ENCODE data around the gene APPL2.

The APPL2 gene, protein sequence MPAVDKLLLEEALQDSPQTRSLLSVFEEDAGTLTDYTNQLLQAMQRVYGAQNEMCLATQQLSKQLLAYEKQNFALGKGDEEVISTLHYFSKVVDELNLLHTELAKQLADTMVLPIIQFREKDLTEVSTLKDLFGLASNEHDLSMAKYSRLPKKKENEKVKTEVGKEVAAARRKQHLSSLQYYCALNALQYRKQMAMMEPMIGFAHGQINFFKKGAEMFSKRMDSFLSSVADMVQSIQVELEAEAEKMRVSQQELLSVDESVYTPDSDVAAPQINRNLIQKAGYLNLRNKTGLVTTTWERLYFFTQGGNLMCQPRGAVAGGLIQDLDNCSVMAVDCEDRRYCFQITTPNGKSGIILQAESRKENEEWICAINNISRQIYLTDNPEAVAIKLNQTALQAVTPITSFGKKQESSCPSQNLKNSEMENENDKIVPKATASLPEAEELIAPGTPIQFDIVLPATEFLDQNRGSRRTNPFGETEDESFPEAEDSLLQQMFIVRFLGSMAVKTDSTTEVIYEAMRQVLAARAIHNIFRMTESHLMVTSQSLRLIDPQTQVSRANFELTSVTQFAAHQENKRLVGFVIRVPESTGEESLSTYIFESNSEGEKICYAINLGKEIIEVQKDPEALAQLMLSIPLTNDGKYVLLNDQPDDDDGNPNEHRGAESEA

DNA sequence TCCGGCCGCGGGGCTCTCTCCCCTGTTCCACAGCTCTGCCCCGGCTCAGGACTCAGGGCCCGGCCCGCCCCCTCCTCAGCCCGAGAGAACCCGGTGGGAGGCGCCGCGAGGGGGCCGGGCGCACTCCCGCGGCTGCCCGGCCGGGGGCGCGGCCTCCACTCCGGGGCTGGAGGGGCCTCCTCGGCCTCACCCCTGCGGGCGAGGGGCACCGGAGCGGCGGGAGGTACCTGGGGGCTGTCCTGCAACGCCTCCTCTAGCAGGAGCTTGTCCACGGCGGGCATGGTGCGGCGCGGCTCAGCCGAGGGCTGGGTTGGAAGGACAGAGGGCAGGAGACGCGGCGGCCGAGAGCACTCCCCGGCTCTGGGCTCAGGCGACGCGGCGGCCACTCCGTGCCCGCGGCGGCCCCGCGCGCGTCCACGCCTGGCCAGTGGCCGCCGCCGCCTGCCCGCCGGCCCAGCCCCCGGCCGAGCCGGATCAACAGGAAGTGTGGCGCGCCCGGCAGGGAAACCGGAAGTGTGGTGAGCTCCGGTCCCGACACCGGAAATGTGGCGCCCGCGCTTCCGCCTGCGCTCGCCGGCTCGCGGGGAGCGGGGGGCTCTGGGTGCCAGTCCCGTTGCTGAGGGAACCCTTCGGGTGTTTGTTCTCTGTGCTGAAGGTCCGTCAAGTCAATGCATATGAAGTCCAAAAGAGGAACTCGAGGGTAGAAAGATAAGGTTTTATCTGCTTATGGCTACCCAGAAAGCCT lies at the start of gene APPL2:
Gene APPL2, minus strand, starts transcription at position 443 of the 745 bp plus-strand sequence. Its CDS starts 162 bp downstream, at position 281.
- peak; percentile 62 to 69 for DNase-seq

DNA sequence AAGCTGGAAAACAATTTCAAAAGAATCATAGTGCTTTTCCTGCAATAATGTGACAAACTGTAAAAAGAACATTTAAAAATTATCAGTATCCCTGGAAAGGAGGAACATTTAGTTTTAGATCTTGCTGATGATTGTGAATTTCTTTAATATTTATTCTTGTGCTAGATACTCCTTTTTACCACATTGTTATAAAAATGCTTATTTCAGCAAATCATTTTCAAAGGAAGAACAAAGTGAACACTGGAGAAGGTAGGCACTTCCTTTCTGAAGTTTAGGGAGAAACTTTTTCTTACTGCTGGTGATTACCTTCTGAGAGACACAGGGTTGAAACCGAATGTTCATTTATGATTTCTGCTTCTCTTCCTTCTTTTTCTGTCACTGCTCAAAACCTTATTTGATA lies 49.4 kb upstream of the APPL2 start:
- DNase-seq, result no peak

DNA sequence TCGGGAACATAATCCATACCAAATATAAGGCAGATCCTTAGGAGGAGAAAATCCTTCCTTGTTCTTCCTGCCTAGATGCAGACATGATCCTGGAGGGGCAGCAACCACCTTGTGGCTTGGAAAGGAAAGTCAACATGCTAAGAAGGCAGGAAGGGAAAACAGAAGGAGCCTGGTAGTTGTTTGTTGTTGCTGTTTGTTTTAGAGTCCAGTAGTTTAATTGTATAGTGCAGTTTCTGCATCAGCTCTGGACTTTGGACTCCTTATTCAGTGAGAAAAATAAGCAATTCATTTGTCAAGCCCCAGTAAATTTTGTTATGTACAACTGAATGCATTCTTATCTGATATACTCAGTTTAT lies 45.7 kb upstream of the APPL2 start:
- DNase-seq, result no peak

DNA sequence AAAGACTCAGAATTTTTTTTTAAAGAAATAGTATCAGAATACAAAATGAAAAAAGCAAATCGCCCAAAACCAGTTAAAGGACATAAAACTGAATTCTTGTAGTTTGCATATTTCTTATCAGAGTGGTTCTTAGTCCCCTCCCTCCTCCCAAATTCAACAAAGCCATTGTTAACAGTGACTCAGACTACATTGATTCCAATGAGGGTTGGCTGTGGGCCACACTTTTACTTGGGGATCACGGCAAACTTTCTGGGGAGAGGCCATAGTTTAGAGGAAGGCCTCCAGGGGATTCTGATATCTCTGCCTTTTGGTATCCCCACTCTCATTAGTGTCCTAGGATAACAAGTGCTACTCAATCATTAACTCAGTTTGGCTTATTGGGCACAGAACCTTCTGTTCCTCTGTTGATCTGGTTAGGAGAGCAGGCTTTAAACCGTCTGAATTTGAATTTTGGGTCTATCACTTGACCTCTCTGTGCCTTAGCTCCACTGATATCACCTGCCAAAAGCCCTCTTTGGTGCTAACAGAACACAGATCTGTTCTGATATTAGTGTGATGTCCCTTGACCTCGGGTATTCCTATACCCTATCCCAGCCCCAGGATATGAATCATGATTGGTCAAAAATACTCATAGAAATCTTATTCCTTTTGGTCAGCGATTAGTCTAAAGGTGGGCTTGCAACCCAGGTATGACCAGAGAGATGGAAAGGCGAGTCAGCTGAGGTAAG lies 45.2 kb upstream of the APPL2 start:
- DNase-seq, result no peak

DNA sequence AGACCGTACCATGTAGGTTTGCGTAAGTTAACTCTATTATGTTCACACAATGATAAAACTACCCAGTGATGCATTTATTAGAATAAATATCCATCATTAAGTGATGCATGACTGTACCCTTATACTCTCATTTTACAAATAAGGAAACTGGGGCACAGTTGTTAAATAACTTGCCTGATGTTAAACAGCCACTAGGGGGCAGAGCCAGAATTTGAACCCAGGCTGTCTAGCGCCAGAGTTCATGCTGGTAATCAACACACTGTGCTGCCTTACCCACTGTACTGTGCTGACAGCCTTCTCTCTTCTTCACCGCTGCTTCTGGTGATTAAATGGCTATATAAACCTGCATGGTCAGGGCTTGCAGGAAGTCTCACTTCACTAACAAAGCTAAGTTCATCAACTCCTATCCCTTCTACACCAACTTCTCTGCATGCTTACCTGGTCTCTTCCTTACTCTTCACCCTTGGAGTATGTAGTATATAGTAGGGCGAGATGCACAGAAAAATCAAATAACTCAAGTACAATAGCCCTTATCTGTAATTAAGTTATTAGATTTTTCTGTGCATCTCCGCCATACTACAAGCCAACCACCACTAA lies 43.6 kb upstream of the APPL2 start:
- DNase-seq, result peak; percentile 6 to 8

DNA sequence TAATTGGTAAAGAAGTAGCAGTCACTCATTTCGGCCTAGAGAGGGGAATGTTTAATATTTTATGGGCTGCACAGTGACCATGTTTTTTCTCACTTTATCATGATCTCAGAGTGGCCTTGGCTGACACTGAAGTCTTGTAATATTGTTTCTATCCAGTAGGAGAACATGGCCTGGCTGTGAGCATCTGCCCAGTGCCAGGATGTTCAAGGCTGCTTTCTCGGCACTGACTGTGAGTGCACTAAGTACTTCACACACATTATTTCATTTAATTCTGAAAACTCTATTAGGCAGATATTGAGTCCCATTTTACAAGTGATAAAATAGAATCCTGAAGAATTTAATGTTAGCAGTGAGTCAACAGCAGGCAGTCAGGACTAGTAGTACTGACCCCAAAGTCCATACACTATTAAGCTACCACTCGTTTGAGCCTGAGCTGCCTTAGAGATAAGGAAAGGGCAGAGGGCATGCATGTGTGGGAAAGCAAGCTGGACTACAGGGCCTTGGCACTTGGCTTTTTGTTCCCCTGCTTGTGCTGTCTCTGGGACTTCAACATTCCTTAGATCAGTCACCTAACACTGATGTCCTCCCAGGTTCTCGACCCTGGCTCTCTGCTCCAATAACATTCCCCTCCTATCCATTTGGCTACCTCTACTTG lies 42.2 kb upstream of the APPL2 start:
- DNase-seq, result no peak

DNA sequence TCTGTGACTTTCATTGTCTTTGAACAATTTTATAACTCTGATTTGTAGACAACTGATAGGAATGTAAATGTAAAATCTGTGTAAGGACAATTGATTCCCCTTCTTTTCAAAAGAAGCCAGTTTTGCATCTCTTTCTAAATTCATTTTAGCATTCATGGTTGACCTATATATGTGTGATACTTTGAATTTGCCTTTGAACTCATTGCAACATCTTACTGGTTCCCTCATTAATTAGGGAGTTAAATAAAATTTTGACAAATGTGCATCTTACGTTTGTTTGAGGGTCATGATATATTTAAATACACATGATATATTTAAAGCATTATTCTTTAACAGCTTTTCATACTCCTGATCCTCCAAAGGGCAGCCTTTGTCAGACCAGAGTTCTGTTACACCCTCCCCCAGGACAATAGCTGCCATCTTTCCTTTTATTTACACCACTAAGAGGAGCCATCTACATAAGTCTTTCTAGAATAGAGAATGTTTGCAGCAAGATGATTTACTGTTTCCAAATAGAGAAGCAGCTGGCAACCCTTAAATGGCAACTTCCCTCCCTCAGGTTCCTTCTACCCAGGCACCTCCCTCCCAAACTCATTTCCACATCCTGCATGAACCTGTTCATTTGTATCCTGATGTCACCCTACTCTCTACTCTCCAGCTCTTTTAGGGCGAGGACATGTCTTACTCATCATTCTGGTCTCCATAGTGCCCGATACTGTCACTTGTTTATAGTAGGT lies 40.2 kb upstream of the APPL2 start:
- DNase-seq, result no peak

DNA sequence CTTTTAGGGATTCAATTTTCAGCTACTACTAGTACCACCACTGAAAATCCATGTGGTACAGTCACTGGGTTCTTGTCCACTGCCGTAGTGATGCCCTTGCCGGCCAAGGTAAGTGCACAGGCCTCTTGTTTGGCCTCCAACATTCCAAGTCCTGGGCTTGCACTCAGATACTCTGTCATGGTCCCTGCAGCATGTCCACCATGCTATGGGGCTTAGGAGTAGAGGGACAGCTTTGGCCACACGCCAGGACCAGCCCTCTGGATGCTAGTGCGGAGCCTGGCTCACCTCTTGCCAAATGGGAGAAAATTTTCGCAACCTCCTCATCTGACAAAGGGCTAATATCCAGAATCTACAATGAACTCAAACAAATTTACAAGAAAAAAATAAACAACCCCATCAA lies 38.6 kb upstream of the APPL2 start:
- DNase-seq, result no peak

DNA sequence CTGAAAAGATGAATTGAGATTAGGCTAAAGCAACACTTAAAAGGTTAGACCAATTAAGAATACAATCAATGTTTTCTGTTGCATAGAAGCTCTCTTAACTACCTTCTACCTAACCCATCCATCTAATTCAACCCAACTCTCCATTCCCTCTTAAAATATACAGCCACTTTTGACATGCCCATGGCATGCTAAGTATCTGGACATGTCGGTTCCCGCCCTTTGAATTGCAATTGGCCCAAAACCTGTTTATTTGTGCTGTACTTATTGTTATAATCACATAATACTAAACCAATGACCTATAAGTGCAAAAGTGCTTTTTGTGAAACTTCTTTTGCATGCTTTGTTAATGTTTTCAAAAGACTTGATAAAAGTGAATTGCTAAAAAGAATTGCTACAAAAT lies 37.6 kb upstream of the APPL2 start:
- DNase-seq, result no peak

DNA sequence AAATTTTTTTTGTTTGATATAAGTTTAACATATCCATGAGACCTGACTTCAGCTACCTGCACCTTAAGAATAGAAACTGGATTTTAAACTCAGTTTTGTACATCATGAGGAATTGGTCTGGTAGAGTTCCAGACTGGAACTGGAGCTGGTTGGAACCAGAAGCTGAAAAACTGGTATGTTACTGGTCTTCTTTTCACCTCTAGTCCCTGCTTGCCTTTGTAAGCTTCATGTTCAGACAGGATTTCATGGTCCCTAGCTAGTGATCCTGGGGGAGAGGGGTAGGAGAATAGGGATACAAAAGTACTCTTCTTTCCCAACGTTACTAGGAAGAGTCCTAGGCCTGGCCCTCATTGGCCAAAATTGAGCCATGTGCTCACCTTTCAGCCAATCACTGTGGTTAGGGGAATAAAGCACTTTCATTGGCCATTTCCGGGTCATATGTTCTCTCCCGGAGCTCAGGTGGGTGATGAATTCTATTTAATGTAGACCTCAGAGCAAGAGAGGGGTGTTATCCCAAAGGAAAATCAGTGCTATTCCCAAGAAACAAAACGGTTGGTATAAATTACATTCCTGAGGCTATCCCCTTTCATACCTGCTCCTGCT lies 36.9 kb upstream of the APPL2 start:
- no peak for DNase-seq

DNA sequence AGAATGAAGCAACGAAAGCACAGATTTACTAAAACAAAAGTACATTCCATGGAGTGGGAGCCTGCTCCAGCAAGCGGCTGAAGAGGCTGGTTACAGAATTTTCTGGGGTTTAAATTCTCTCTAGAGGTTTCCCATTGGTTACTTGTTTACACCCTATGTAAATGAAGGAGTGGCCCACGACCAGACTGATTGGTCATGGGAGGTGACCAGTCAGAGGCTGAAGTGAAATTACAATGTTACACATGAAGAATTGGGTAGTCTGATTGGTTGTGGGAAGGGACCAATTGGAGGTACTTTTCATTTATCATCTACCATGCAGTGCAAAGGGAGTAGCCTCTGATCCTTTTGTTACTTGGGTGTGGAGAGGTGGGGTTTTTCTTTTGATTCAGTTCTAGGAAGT lies 36.2 kb upstream of the APPL2 start:
- no peak for DNase-seq

DNA sequence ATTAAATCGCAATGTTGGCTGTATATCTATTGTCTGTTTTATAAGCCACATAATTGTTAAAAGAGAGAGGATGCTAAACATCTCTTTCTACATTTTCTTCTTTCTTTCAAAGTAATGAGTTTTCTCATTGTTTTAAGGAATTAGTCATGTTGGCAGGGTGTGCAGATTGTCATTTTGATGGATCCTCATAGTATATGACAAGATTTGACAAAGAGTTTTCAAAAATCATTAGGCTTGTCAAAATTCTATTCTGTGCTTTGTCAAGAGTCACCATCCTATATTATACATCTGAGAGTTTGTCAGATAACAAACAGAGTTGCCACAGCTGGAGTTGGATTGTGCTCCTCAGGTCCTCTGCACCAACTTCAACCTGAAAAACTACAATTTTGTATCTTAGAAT lies 35.4 kb upstream of the APPL2 start:
- no peak for DNase-seq

DNA sequence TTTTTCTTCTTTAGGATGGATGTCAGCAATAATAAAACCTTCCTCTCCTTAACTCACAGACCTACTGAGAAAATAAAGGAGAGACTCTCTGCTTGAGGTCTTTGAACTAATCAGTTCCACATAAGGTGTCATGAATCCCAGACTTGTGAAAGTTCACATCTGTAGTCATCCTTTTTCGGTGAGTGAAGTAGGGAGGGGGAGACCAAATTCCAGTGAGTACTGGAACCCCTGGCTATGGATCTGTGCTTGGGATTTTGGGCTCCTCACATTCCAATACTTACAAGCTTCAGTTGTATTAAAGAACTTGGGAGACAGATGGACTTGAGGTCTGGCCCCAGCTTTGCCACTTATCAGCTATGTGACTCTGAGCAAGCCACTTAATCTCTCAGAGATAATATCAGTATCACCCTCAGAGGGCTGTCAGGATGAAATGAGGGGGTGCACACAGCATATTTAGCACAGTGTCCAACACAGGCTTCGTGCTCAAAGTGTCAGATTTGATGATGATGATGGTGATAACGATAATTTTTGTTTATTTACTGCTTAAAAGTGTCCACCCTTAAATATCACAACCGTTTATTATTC lies 34.8 kb upstream of the APPL2 start:
- no peak for DNase-seq

DNA sequence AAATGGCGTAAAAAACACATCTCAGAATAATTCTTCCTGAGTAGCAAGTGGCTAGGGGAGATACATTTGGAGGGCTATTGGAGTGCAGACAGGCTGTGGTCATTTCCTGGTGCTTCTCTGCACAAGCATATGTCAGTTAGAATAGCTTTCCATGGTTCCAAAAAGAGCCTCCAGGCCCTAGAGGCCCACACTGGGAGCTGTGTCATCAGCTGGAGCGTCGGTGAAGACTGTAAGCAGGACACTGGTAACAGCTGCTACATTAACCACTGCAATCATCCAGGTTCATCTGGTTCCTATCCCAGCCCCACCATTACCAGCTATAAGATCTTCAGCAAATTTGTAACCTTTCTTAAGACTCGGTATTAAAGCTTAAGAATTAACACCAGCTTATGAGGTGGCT lies 31.7 kb upstream of the APPL2 start:
- DNase-seq, result no peak

DNA sequence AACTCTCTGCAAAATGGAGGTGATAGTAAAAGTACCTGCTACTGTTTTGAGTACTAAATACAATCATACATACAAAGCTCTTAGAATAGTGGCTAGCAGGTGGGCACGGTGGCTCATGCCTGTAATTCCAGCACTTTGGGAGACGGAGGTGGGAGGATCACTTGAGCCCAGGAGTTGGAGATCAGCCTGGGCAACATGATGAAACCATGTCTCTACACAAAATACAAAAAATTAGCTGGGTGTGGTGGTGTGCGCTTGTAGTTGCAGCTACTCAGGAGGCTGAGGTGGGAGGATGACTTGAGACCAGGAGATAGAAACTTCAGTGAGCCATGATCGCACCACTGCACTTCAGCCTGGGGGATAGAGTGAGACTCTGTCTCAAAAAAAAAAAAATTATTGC lies 28.8 kb upstream of the APPL2 start:
- no peak for DNase-seq

DNA sequence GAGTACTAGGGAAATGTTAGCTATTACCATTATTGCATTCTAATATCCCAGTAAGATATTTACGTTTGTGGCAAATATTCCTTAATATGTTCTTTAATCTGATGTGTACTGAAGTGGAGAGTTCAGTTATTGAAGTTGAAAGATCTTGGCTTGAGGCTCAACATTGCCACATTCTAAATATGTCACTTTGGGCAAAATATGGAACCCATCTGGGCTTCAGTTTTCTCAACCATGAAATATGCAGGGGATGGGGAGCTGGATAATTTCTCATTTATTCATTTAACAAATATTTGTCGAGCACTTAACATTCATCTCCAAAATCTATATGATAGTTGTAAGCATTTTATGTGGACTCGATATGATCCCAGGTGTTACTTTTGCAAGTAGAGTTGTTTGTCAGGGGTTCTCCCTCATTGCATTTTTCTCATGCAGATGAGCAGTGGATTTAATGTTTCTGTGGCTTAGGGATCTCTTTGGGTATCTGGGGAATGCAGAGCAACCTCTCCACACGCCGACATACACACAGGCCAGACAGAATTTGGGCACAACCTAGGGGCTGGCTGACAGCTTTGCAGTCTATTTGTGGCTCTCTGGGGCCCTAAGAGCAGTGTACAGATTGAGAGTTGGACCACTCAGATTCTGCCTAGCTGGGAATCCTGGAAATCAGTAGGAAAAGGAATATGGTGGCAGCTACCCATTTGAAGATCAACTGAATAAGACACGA lies 26.6 kb upstream of the APPL2 start:
- no peak for DNase-seq

DNA sequence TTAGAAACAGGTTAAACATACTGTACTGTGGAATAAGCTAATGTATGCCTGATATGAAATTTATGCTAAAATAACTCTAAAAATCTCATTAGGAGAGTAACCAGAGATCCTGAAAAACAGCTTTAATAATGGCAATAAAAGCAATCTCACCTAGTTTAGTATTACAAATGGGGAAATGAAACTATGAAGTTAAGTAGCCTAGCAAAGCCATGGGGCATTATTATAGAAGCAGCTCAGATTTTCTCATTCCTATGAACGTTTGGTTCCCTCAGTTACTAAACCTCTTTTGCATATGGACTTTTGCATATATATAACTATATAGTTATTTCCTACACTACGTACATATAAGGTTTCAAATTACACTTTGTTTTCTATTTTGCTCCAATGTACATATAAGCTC lies 25.0 kb upstream of the APPL2 start:
- no peak for DNase-seq

DNA sequence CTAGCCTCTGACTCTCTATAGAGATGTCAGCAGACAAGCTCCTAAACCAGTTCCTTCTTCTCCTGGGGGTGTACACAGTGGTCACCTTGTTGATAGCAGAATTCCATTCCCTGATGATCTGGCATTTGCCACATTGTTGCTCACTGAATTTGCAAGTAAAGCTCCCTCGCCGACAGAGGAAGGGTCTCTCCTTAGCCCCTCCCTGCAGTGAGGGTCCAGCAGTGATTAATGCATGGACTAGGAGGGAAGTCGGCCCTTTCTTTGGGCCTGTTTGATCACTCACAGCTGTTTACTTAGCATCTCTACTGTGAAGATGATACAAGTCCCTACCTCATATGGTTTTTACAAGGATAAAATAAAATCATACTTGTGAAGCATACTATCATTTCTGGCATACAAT lies 23.3 kb upstream of the APPL2 start:
- no peak for DNase-seq

DNA sequence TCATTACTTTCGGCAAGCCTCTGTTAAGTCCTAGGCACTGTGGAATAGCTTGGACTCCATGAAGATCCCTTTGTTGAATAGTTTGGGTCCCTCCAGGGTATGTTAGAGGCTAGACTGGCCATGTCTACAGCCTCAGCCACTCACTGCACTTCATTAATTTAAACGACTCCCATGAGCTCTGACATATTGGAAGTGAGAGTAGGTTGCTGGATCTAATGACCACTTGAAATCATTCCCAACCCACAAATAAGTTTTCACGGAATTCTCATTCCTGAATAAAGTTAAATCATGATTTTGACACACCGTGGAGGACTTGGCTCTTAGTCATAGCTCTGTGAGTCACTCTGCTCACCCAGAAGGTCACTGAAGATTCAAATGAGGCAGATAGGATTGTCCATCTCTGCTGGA lies 21.4 kb upstream of the APPL2 start:
- no peak for DNase-seq

DNA sequence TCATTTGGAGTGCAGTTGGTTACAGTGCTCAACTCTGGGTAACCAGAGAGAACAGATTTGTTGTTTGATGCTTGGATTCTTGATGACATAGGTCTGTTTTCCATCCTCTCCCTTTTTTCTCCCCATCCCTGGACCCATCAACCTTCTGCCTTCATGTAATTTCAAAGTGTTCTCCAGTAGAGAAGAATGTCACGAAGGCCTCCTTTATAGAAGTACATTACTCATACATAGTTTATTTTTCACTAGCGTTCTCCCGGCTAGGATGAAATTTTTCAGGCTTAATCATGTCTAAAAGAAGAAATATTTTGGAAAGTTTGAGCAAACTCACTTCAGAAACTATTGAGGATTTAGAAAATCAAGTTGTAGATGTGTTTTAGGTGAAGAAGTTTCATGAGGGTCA lies 20.9 kb upstream of the APPL2 start:
- DNase-seq, result no peak

Data from activated CD4-positive, alpha-beta T cell treated with anti-CD3 and anti-CD28 coated beads, Interleukin-2, amount 50 U/mL, for 4 hours (primary cell).